Heart left ventricle (tissue), 16 donors: Measurements from ENCODE around the gene CXCL12. TPM values are rescaled to one million over a fixed set of nuclear protein-coding genes. Genes with fewer than 3 reads are reported as not detected.

Experiments
- ATAC-seq, 4 donors: fragments of 200-7000 bp; cut with Tn5 transposase; one replicate each; pipeline ENCODE4 v1.9.1; 2020 to 2022; ENCODE audit warnings: moderate library complexity in 4 of 4, mild to moderate bottlenecking in 3 of 4, moderate number of reproducible peaks in 1 of 4
- DNase-seq, 5 donors: peaks; one replicate each; pipeline ENCODE4 v3.0.0-alpha.2; 2020
- H3K27ac ChIP-seq, 12 donors: fragments of 200-600 bp; sonication (generic) in 4 of 12; one replicate each; pipeline versions ENCODE4 v1.5.0 to v1.8.0; 2016 to 2022; ENCODE audit warnings: mild to moderate bottlenecking in 2 of 12
- H3K27me3 ChIP-seq, 9 donors: fragments of 200-600 bp; sonication (generic) in 2 of 9; one replicate each; pipeline versions ENCODE4 v1.5.1 to v1.8.0; 2016 to 2022; ENCODE audit warnings: mild to moderate bottlenecking in 3 of 9
- H3K36me3 ChIP-seq, 9 donors: fragments of 200-600 bp; sonication (generic) in 2 of 9; one replicate each; pipeline versions ENCODE4 v1.5.0 to v1.8.0; 2018 to 2022; ENCODE audit warnings: mild to moderate bottlenecking in 2 of 9
- H3K4me1 ChIP-seq, 12 donors: fragments of 200-600 bp; sonication (generic) in 4 of 12; one replicate each; pipeline versions ENCODE4 v1.5.0 to v1.8.0; 2016 to 2022; ENCODE audit warnings: mild to moderate bottlenecking in 3 of 12
- H3K4me3 ChIP-seq, 12 donors: fragments of 200-600 bp; sonication (generic) in 4 of 12; one replicate each; pipeline versions ENCODE4 v1.5.0 to v1.8.0; 2017 to 2022; ENCODE audit warnings: mild to moderate bottlenecking in 9 of 12, moderate library complexity in 4 of 12
- H3K9me3 ChIP-seq, 12 donors: fragments of 200-600 bp; sonication (generic) in 4 of 12; one replicate each; pipeline versions ENCODE4 v1.5.0 to v1.8.0; 2016 to 2022; ENCODE audit warnings: mild to moderate bottlenecking in 1 of 12
- POLR2A ChIP-seq, 2 donors: fragments of 450-650 bp; IDR thresholded peaks; one replicate each; pipeline ENCODE4 v1.6.1; 2017; ENCODE audit warnings: antibody characterized with exemption in 2 of 2, mild to moderate bottlenecking in 2 of 2, moderate library complexity in 2 of 2
- WGBS, 4 donors: extraction: QIAGEN DNeasy Blood & Tissue Kit in 2 of 4; methylation state at CpG; one replicate each; pipeline versions ENCODE4 v1.1.5 to v1.1.7; 2013 to 2018; 5-methylcytosine and 5-hydroxymethylcytosine counted together
- intact Hi-C, 10 donors: fragments of 100-400 bp; cut with DNase I; formaldehyde crosslinking; loops; one replicate each; pipeline versions ENCODE4 v1.11.1 to v1.14.2; 2022
- polyA plus RNA-seq, 2 donors: library from polyadenylated mRNA; stranded (reverse); fragments of 200-250 nt; gene quantifications; one replicate each; pipeline ENCODE4 v1.2.3, GENCODE V29; 2013
- total RNA-seq, 9 donors: library from RNA; depleted of rRNA in 2 of 9; stranded (reverse); fragments of >200 nt in 2 of 9; fragmentation: NEBNext Ultra II Directional in 3 of 9; extraction: Animal tissue kit (Norgen Biotek cat#: 25700) in 3 of 9; gene quantifications; one replicate each; pipeline versions ENCODE4 v1.1.0 to v1.2.4, GENCODE V29; 2016 to 2023
- TF ChIP-seq, protein P1 (sequence below), 12 donors: fragments of 200-600 bp; sonication (generic) in 4 of 12; IDR thresholded peaks; one replicate each; pipeline versions ENCODE4 v1.5.0 to v1.8.0; 2018 to 2022; ENCODE audit warnings: antibody characterized with exemption in 12 of 12, mild to moderate bottlenecking in 5 of 12
- donor health status: ischemic (EF 13 %, LVEDD 7.1; RV severe dilation, severe dysfunction).
- donor health status: healthy with polysubstance abuse.
- donor health status: DM: no; HTN: yes; CAD: no.
- donor health status: DM: no; HTN: no; CAD: no.
- donor health status: ischemic (EF 25% LVEDD 6.9; RV normal size, moderate dysfunction).
- donor health status: ischemic (EF 25% LVEDD 5.7; RV mildly dilated, moderate dysfunction).
- donor health status: healthy.
- donor health status: DM: yes; HTN: yes; CAD: no.
- donor health status: ischemic (EF 35%, LVEDD 5.7; RV mildly dilated, moderate dysfunction).
- donor health status: nonischemic (EF 11% LVEDD 7.7; RV severe dilation, severe dysfunction).
- donor health status: DM: yes; HTN: yes; CAD: no.
- donor health status: PGD.
- donor health status: ischemic (EF 29% LVEDD 5.4; RV normal size, mild dysfunction).
- donor health status: nonischemic (EF 23%, LVEDD 6.1; RV moderate dilation, normal function).

CXCL12 gene
- total and polyA plus RNA-seq, 11 donors = 56.4 to 203 (median 125) TPM

DNA sequence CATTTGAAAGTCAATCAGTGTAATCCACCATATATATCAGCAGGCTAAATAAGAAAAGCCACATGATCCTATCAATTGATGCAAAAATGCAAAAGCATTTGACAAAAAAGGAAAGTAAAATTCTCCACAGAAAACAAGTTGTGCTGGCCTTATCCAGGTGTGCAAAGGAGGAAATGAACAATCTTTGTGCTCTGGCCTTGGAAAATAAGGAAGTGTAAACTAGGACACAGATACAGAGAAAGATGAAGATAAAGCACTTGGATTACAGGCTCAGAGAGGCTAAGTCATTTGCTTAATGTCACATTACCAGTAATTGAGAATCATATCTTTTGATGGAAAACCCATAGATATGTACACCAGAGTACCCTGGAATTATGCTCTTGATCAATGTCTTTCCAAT, 54.5 kb downstream of the CXCL12 start:
- intact Hi-C loops = no loop called here
- no peaks in the 10 kb centered on the region for H3K27me3 ChIP-seq
- DNase-seq (no peak), ATAC-seq (no peak)
- H3K36me3 ChIP-seq = no peaks in the 10 kb centered on the region
- no peak for TF ChIP-seq POLR2A (IDR thresholded peaks at IDR 0.05)
- TF ChIP-seq, protein P1, sequence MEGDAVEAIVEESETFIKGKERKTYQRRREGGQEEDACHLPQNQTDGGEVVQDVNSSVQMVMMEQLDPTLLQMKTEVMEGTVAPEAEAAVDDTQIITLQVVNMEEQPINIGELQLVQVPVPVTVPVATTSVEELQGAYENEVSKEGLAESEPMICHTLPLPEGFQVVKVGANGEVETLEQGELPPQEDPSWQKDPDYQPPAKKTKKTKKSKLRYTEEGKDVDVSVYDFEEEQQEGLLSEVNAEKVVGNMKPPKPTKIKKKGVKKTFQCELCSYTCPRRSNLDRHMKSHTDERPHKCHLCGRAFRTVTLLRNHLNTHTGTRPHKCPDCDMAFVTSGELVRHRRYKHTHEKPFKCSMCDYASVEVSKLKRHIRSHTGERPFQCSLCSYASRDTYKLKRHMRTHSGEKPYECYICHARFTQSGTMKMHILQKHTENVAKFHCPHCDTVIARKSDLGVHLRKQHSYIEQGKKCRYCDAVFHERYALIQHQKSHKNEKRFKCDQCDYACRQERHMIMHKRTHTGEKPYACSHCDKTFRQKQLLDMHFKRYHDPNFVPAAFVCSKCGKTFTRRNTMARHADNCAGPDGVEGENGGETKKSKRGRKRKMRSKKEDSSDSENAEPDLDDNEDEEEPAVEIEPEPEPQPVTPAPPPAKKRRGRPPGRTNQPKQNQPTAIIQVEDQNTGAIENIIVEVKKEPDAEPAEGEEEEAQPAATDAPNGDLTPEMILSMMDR (IDR thresholded peaks at IDR 0.05) = no peak
- H3K4me1 ChIP-seq = peaks cover 0 to 23% (median 8%) of the 10 kb centered on the region in 12 donors
- no peak overlapping the region for H3K4me3 ChIP-seq
- H3K9me3 ChIP-seq = no peaks in the 10 kb centered on the region
- H3K27ac ChIP-seq = no peak overlapping the region

DNA sequence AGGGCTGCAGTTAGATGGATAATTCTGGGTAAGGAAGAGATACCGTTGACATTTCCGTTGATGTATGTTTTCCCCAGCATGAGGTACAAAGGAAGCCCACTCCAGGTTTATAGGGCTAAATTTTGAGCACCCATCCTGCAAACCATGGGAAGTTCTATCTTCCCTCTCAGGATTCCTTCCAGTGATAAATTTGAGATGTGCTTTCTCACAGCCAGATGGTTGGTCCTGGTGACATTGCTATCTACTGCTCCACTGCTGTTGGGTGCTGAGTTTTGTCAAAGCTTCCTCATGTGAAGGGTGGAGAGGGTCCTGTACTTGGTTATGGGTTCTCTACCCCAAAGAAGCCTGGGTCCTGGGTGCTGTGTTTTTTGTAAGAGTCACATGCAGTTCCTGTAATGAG, 57.4 kb downstream of the CXCL12 start:
- 92 to 100% (median 97%) methylated on average over 2 of the region's 2 CpGs for WGBS, 4 donors
- no peak overlapping the region for H3K27ac ChIP-seq
- no peaks in the 10 kb centered on the region for H3K36me3 ChIP-seq
- TF ChIP-seq POLR2A (IDR thresholded peaks at IDR 0.05) = no peak
- no peaks in the 10 kb centered on the region for H3K9me3 ChIP-seq
- no peaks in the 10 kb centered on the region for H3K27me3 ChIP-seq
- ATAC-seq = no peak
- intact Hi-C loops = no loop called here
- H3K4me1 ChIP-seq = peaks cover 0 to 14% (median 3%) of the 10 kb centered on the region in 12 donors
- DNase-seq = no peak
- no peak overlapping the region for H3K4me3 ChIP-seq
